WTC11 (cell line): Measurements from ENCODE around the gene C18orf32. TPM values are rescaled to one million over a fixed set of nuclear protein-coding genes. Genes with fewer than 3 reads are reported as not detected.

Source experiments
- ATAC-seq: fragments of 200-7000 bp; cut with Tn5 transposase; 2 replicates; pipeline ENCODE4 v1.10.0; 2021; ENCODE audit warnings: mild to moderate bottlenecking, moderate library complexity
- CTCF ChIA-PET: fragments of 300-600 bp; sonication (Branson Sonifier 250); formaldehyde crosslinking; loops from one replicate; lab custom pipeline; 2021; ENCODE audit warnings: antibody characterized with exemption; lab: Charles Lee
- POLR2A ChIA-PET: fragments of 350-600 bp; sonication (Branson Sonifier 250); formaldehyde crosslinking; loops from one replicate; lab custom pipeline; 2021; ENCODE audit warnings: antibody characterized with exemption; lab: Charles Lee
- DNase-seq: peaks from one replicate; pipeline ENCODE4 v3.0.0; 2021; ENCODE audit warnings: low spot score
- H3K27ac Mint-ChIP-seq: 2 replicates; pipeline ENCODE4 v1.8.0; 2021; ENCODE audit warnings: mixed read lengths
- H3K27me3 Mint-ChIP-seq: 2 replicates; pipeline ENCODE4 v1.8.0; 2021; ENCODE audit warnings: low read depth, mild to moderate bottlenecking, moderate library complexity, mixed read lengths
- H3K36me3 Mint-ChIP-seq: 2 replicates; pipeline ENCODE4 v1.8.0; 2021; ENCODE audit warnings: mixed read lengths
- H3K4me1 Mint-ChIP-seq: 2 replicates; pipeline ENCODE4 v1.8.0; 2022; ENCODE audit warnings: mixed read lengths
- H3K4me3 Mint-ChIP-seq: 2 replicates; pipeline ENCODE4 v1.8.0; 2021; ENCODE audit warnings: mild to moderate bottlenecking, moderate library complexity, mixed read lengths
- H3K9me3 Mint-ChIP-seq: 2 replicates; pipeline ENCODE4 v1.8.0; 2021; ENCODE audit warnings: mixed read lengths
- ATF1 ChIP-seq: sonication (generic); formaldehyde crosslinking; IDR thresholded peaks from 2 replicates; pipeline ENCODE4 v1.8.1; 2023; ENCODE audit warnings: mild to moderate bottlenecking, moderate library complexity, missing genetic modification reagents
- CDX4 ChIP-seq: fragments of 250-450 bp; sonication (Bioruptor Pico); IDR thresholded peaks from 2 replicates; pipeline ENCODE4 v1.9.0; 2021; ENCODE audit warnings: moderate library complexity, mild to moderate bottlenecking, inconsistent platforms, borderline replicate concordance
- CTCF ChIP-seq: fragments of 200-600 bp; IDR thresholded peaks from 2 replicates; pipeline ENCODE4 v1.8.0; 2022; ENCODE audit warnings: antibody characterized with exemption
- HMGA2 ChIP-seq: fragments of 250-450 bp; sonication (Bioruptor Pico); IDR thresholded peaks from 2 replicates; pipeline ENCODE4 v1.4.0; 2021; ENCODE audit warnings: mild to moderate bottlenecking, moderate library complexity
- HMGXB4 ChIP-seq: sonication (generic); formaldehyde crosslinking; IDR thresholded peaks from 2 replicates; pipeline ENCODE4 v1.8.1; 2023; ENCODE audit warnings: mild to moderate bottlenecking, moderate library complexity, missing genetic modification reagents
- JAZF1 ChIP-seq: fragments of 250-450 bp; sonication (Bioruptor Pico); IDR thresholded peaks from 2 replicates; pipeline ENCODE4 v1.9.0; 2021; ENCODE audit warnings: moderate library complexity, mild to moderate bottlenecking, inconsistent platforms
- MAX ChIP-seq: sonication (generic); formaldehyde crosslinking; IDR thresholded peaks from 2 replicates; pipeline ENCODE4 v1.8.0; 2022; ENCODE audit warnings: mild to moderate bottlenecking, missing genetic modification reagents
- NFE2L1 ChIP-seq: sonication (generic); formaldehyde crosslinking; IDR thresholded peaks from 2 replicates; pipeline ENCODE4 v1.8.1; 2023; ENCODE audit warnings: missing genetic modification reagents
- NFYB ChIP-seq: sonication (generic); formaldehyde crosslinking; conservative IDR thresholded peaks from 2 replicates; pipeline ENCODE4 v1.8.0; 2022; ENCODE audit warnings: low read depth, missing genetic modification reagents
- NR1H2 ChIP-seq: sonication (generic); formaldehyde crosslinking; IDR thresholded peaks from 2 replicates; pipeline ENCODE4 v1.9.0; 2021; ENCODE audit warnings: mild to moderate bottlenecking, moderate library complexity, missing genetic modification reagents
- PREB ChIP-seq: sonication (generic); formaldehyde crosslinking; IDR thresholded peaks from 2 replicates; pipeline ENCODE4 v1.8.1; 2022; ENCODE audit warnings: mild to moderate bottlenecking, missing genetic modification reagents, moderate library complexity, borderline replicate concordance
- PRRX2 ChIP-seq: fragments of 250-450 bp; sonication (Bioruptor Pico); IDR thresholded peaks from 2 replicates; pipeline ENCODE4 v1.8.0; 2021; ENCODE audit warnings: mild to moderate bottlenecking
- TCF7 ChIP-seq: sonication (generic); formaldehyde crosslinking; IDR thresholded peaks from 2 replicates; pipeline ENCODE4 v1.8.0; 2022; ENCODE audit warnings: mild to moderate bottlenecking, low read depth, missing genetic modification reagents, moderate library complexity
- TEAD1 ChIP-seq: sonication (generic); formaldehyde crosslinking; IDR thresholded peaks from 2 replicates; pipeline ENCODE4 v1.8.0; 2022; ENCODE audit warnings: mild to moderate bottlenecking, missing genetic modification reagents
- TP53 ChIP-seq: sonication (generic); formaldehyde crosslinking; IDR thresholded peaks from 2 replicates; pipeline ENCODE4 v1.8.1; 2023; ENCODE audit warnings: mild to moderate bottlenecking, missing genetic modification reagents
- ZBTB21 ChIP-seq: sonication (generic); formaldehyde crosslinking; IDR thresholded peaks from 2 replicates; pipeline ENCODE4 v1.8.1; 2023; ENCODE audit warnings: mild to moderate bottlenecking, missing genetic modification reagents, borderline replicate concordance
- ZNF416 ChIP-seq: fragments of 250-450 bp; sonication (Bioruptor Pico); IDR thresholded peaks from 2 replicates; pipeline ENCODE4 v1.9.0; 2021; ENCODE audit warnings: mild to moderate bottlenecking, inconsistent platforms
- total RNA-seq: library from RNA; stranded (reverse); gene quantifications from 3 replicates; pipeline ENCODE4 v1.2.3, GENCODE V29; 2021

Gene C18orf32
- total RNA-seq, 1 experiment from 2014 or later: 32.1 TPM

GRCh38 chr18:49467019-49467563, 19.9 kb downstream of the C18orf32 start:
- ATAC-seq (no peak), DNase-seq (no peak)
- Mint-ChIP-seq H3K4me3 (no peak overlapping the region), H3K27ac (no peak overlapping the region), H3K9me3 (peaks cover 3% of the 10 kb centered on the region), H3K36me3 (no peaks in the 10 kb centered on the region), H3K4me1 (peaks cover 22% of the 10 kb centered on the region), H3K27me3 (no peaks in the 10 kb centered on the region)
- CTCF ChIA-PET: interaction anchor here (0.7 kb wide), 1 partner anchor 19 kb away, joined by 3 read pairs; no protein-coding TSS in a partner anchor
- TF ChIP-seq NR1H2 (CRISPR knock-in tag): no peak
- no peak for TF ChIP-seq TCF7 (CRISPR knock-in tag)
- no peak for TF ChIP-seq JAZF1 (CRISPR knock-in tag)
- TF ChIP-seq ATF1 (CRISPR knock-in tag): no peak
- no peak for TF ChIP-seq TP53 (CRISPR knock-in tag)
- TF ChIP-seq ZBTB21 (CRISPR knock-in tag): no peak
- no peak for TF ChIP-seq HMGXB4 (CRISPR knock-in tag)
- no peak for TF ChIP-seq PREB
- TF ChIP-seq NFYB: no peak
- TF ChIP-seq HMGA2 (CRISPR knock-in tag): no peak
- TF ChIP-seq PRRX2 (CRISPR knock-in tag): no peak
- TF ChIP-seq, all 79 proteins: peak for 0
- POLR2A ChIA-PET: interaction anchor here (1.4 kb wide), 1 partner anchor 20 kb away, joined by 6 read pairs; no protein-coding TSS in a partner anchor

GRCh38 chr18:49464718-49465598, 22.1 kb downstream of the C18orf32 start:
- CTCF ChIA-PET: interaction anchor here (0.6 to 1.9 kb wide), 12 partner anchors 18 to 739 kb away, joined by 3 to 9 read pairs (median 3); no protein-coding TSS in a partner anchor
- Mint-ChIP-seq H3K9me3 (no peaks in the 10 kb centered on the region; the same call in 1 of the 2 replicates), H3K27me3 (peaks cover 11% of the 10 kb centered on the region)
- peak; percentile 58 for ATAC-seq
- POLR2A ChIA-PET: interaction anchor here (1.2 to 1.3 kb wide), 2 partner anchors 22 to 35 kb away, joined by 4 to 7 read pairs; partner anchors contain the start of gene C18orf32
- DNase-seq: peak; percentile 67
- no peak for TF ChIP-seq NFE2L1 (CRISPR knock-in tag)
- TF ChIP-seq TEAD1 (CRISPR knock-in tag): peak; percentile 79; the same call in 1 of the 2 replicates
- TF ChIP-seq, all 79 proteins: peak for 1
- Mint-ChIP-seq H3K4me1 (peaks cover 27% of the 10 kb centered on the region), H3K27ac (peak overlapping the region; percentile 10; the same call in 1 of the 2 replicates), H3K36me3 (no peaks in the 10 kb centered on the region), H3K4me3 (peak overlapping the region; percentile 27)

- peaks cover 11% of the 10 kb centered on the region for H3K27me3 Mint-ChIP-seq
- ATAC-seq (no peak), DNase-seq (no peak)
- H3K36me3 Mint-ChIP-seq: no peaks in the 10 kb centered on the region
- H3K9me3 Mint-ChIP-seq: no peaks in the 10 kb centered on the region
- CTCF ChIA-PET: interaction anchor here (1.2 kb wide), 1 partner anchor 397 kb away, joined by 4 read pairs; no protein-coding TSS in a partner anchor
- no peak overlapping the region for H3K4me3 Mint-ChIP-seq
- TF ChIP-seq CTCF (no peak), ZNF416 (CRISPR knock-in tag) (no peak), CDX4 (CRISPR knock-in tag) (no peak), MAX (CRISPR knock-in tag) (no peak)
- H3K4me1 Mint-ChIP-seq: peaks cover 31% of the 10 kb centered on the region
- POLR2A ChIA-PET: no interaction called here
- H3K27ac Mint-ChIP-seq: no peak overlapping the region
Observed at GRCh38 chr18:49461602-49461977, 25.4 kb downstream of the C18orf32 start.
